NCI-H345 (cell line): ENCODE data around the gene SLAMF8.

ENCODE experiments used
- DNase-seq: peaks from one replicate; lab custom pipeline; 2025; lab: John Stamatoyannopoulos, UW

Gene SLAMF8

GRCh38 chr1:159821171-159821867 lies 5.4 kb upstream of the SLAMF8 start:
- DNase-seq, result no peak

GRCh38 chr1:159823406-159823805 lies 3.3 kb upstream of the SLAMF8 start:
- no peak for DNase-seq

GRCh38 chr1:159825564-159825963 lies 1.1 kb upstream of the SLAMF8 start:
- DNase-seq, result no peak

GRCh38 chr1:159827102-159827490 lies 423 bp downstream of the SLAMF8 start:
- no peak for DNase-seq

GRCh38 chr1:159827549-159827948 lies 876 bp downstream of the SLAMF8 start:
- no peak for DNase-seq

- no peak for DNase-seq
Observed at GRCh38 chr1:159828176-159828575, 1.5 kb downstream of the SLAMF8 start.

GRCh38 chr1:159828581-159829272 lies 2.1 kb downstream of the SLAMF8 start:
- no peak for DNase-seq

GRCh38 chr1:159829273-159829634 lies 2.6 kb downstream of the SLAMF8 start:
- no peak for DNase-seq

GRCh38 chr1:159829822-159830465 lies 3.3 kb downstream of the SLAMF8 start:
- DNase-seq, result no peak

- DNase-seq, result no peak
Observed at GRCh38 chr1:159830722-159831121, 4.0 kb downstream of the SLAMF8 start.

- no peak for DNase-seq
Observed at GRCh38 chr1:159831412-159832141, 4.9 kb downstream of the SLAMF8 start.

GRCh38 chr1:159832309-159832708 lies 5.6 kb downstream of the SLAMF8 start:
- DNase-seq, result no peak

GRCh38 chr1:159835356-159835755 lies 8.7 kb downstream of the SLAMF8 start:
- DNase-seq, result no peak

GRCh38 chr1:159835862-159836525 lies 9.3 kb downstream of the SLAMF8 start:
- DNase-seq, result no peak

GRCh38 chr1:159838715-159839114 lies 12.0 kb downstream of the SLAMF8 start:
- no peak for DNase-seq

GRCh38 chr1:159839116-159839849 lies 12.6 kb downstream of the SLAMF8 start:
- DNase-seq, result no peak

GRCh38 chr1:159841749-159842148 lies 15.1 kb downstream of the SLAMF8 start:
- DNase-seq, result no peak

GRCh38 chr1:159843459-159843858 lies 16.8 kb downstream of the SLAMF8 start:
- DNase-seq, result no peak

- DNase-seq, result no peak
Observed at GRCh38 chr1:159845751-159846629, 19.3 kb downstream of the SLAMF8 start.

- DNase-seq, result no peak
Observed at GRCh38 chr1:159847231-159847630, 20.6 kb downstream of the SLAMF8 start.
